GM18505 (cell line): ENCODE results near the gene USP9Y.

ENCODE experiments used
- ATAC-seq: cut with Tn5 transposase; IDR thresholded peaks from one replicate; pipeline ENCODE4 v1.9.1; 2021; ENCODE audit not compliant: unreplicated experiment
- POLR2A ChIP-seq: IDR thresholded peaks from 4 replicates; pipeline ENCODE4 v1.6.1; 2011; ENCODE audit warnings: borderline replicate concordance; ENCODE audit not compliant: insufficient read depth, insufficient read length; ENCODE audit errors: extremely low read depth

The USP9Y gene

DNA sequence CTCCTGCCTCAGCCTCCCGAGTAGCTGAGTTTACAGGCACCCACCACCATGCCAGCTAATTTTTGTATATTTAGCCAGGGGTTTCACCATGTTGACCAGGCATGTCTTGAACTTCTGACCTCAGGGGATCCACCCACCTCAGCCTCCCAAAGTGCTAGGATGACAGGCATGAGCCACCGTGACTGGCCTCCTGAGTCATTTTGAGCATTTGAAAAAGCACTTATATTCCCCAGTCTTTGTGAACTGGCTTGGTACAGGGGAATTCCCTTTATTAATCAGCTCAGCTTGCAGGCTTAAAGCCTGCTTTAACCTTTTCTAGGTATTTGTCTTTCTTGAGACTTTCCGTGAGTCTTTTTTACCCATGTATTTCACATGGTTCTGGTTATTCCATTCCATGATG, 32.6 kb downstream of the USP9Y start:
- no peak for ATAC-seq
- no peak for TF ChIP-seq POLR2A

DNA sequence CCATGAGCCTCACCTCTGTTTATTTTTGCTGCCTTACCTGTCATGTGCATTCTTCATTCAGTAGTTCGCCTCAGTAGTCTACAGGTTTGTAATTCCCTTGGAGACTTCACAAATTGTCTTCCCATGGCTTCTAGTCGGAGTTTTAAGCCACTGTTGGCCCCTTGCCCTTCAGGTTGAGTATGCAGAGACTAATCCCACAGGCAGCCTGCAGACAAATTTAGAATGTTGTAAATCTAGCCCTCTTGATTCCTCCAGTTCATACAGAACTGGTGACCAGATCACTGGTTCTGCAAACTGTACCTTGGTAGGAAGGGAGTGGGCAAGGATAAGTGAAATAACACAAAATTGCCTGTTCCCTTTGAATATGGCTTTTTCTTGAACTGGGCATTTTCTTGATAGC, 33.0 kb downstream of the USP9Y start:
- no peak for ATAC-seq
- no peak for TF ChIP-seq POLR2A

DNA sequence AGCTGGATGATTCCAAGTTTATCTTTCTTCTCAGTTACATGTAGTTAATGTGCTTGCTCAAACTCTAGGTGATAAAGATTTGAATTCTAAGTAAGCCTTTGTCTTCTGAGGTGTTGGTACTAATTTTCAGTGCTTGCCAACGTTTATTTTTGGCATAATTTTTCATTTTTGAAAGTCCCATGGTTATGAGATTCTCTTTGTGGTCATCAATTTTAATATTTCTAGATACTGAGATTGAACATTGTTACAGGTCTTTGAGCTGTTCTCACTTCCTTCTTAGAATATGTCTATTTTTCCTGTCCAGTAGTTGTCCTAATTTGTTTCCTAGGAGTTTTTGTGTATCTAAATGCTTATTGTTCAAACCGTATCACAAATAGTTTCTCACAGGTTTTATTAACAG, 40.4 kb downstream of the USP9Y start:
- no peak for TF ChIP-seq POLR2A
- ATAC-seq: no peak

DNA sequence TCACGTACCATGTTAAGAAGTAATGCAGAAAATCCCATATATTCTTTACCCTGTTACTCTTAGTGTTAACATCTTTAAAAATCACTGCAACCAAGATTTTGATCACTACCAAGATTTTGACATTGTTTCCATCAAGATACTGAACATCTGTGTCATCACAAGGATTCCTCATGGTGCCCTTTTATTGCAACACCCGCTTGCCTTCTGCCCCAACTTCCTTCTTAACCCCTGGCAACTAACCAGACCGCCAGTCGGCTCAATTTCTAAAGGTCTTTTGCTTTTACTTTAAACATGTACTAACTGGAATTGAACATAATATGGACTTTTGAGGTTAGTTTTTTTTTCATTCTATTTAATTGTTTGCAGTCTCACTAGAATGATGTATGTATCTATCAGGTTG, 41.7 kb downstream of the USP9Y start:
- no peak for ATAC-seq
- no peak for TF ChIP-seq POLR2A

GRCh38 chrY:12744091-12744490, 43.1 kb downstream of the USP9Y start:
- ATAC-seq: no peak

GRCh38 chrY:12749293-12749692, 48.3 kb downstream of the USP9Y start:
- no peak for TF ChIP-seq POLR2A
- ATAC-seq: no peak

More at GRCh38 chrY:12744091-12744490, 43.1 kb downstream of the USP9Y start:
- no peak for TF ChIP-seq POLR2A

- TF ChIP-seq POLR2A: no peak
- ATAC-seq: no peak
Observed at GRCh38 chrY:12752856-12753255, 51.8 kb downstream of the USP9Y start.

DNA sequence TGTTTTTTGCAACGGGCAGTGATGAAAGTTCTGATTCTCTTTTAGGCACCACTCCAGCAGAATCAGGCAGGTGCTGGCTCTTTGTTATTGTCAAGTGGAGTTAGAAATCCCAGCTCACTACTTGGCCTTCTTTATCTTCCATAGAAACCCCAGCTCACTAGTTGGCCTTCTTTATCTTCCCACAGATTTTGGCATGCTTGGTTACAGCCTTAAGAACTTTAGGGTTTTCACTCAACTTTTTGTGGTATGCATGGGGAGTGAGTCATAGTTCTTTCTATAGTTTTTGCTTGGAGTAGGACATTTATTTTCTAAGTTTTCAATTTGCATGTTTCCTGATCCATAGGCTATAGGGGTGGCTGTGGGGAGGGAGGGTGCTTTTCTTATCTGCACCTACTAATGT, 55.0 kb downstream of the USP9Y start:
- no peak for ATAC-seq
- TF ChIP-seq POLR2A: no peak

GRCh38 chrY:12765976-12766375, 64.9 kb downstream of the USP9Y start:
- no peak for ATAC-seq
- no peak for TF ChIP-seq POLR2A

DNA sequence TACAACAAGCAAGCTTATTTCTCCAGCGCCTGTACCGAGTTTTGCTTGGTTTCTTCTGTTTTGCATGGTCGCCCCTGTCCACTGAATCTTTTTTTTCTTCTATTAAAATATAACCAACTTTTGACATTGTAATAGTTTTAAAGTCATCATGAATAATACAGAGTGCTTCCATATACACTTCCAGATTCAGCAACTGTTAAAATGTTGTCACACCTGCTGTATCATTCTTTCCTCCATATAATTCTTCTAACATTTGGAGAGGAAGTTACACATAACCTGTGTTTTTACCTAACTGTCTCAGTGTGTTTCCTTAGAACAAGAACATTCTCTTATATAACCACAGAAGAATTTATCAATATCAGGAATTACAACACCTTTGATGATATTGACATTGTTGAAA, 83.5 kb downstream of the USP9Y start:
- TF ChIP-seq POLR2A: no peak
- no peak for ATAC-seq

- no peak for ATAC-seq
- TF ChIP-seq POLR2A: no peak
Observed at GRCh38 chrY:12793999-12794398, 93.0 kb downstream of the USP9Y start.

- ATAC-seq: no peak
- TF ChIP-seq POLR2A: no peak
Observed at GRCh38 chrY:12808046-12808445, 107.0 kb downstream of the USP9Y start.

GRCh38 chrY:12809034-12809433, 108.0 kb downstream of the USP9Y start:
- no peak for TF ChIP-seq POLR2A
- ATAC-seq: no peak

DNA sequence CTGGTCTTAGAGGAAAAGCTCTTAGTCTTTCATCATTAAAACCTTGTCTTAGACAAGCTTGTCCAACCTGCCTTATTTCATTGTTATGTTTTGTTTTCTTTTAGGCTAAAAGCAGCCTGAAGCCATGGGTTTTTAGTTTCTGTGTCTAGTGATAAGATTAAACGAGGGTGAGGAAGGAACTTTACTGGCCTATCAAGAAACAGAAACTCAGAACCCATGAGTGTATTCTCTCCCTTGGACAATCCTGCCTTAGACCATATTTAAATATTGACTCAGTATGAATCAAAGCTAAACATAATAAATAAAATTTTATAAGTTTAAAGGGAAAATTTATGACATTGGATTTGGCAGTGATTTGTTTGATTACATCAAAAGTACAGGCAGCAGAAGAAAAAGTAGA, 122.4 kb downstream of the USP9Y start:
- TF ChIP-seq POLR2A: no peak
- no peak for ATAC-seq

- no peak for TF ChIP-seq POLR2A
- ATAC-seq: no peak
Observed at GRCh38 chrY:12826791-12827190, 125.8 kb downstream of the USP9Y start.
